HUES6 (cell line): Measurements from ENCODE around the gene NRAP.

Source experiments
- H3K27ac ChIP-seq: 2 replicates; pipeline ENCODE4 v1.7.0; 2013; ENCODE audit warnings: low read depth, mild to moderate bottlenecking, low read length, inconsistent platforms
- H3K27me3 ChIP-seq: 2 replicates; pipeline ENCODE4 v1.6.1; 2013; ENCODE audit warnings: low read length; ENCODE audit not compliant: control insufficient read depth, insufficient read depth
- H3K36me3 ChIP-seq: 2 replicates; pipeline ENCODE4 v1.6.1; 2013; ENCODE audit warnings: low read length; ENCODE audit not compliant: control insufficient read depth, insufficient read depth
- H3K4me1 ChIP-seq: 2 replicates; pipeline ENCODE4 v1.6.1; 2013; ENCODE audit warnings: low read length; ENCODE audit not compliant: control insufficient read depth, insufficient read depth
- H3K4me3 ChIP-seq: 2 replicates; pipeline ENCODE4 v1.5.1; 2013; ENCODE audit warnings: low read depth, low read length
- H3K9ac ChIP-seq: one replicate; pipeline ENCODE4 v1.6.1; 2013; ENCODE audit warnings: mild to moderate bottlenecking, low read length
- H3K9me3 ChIP-seq: 2 replicates; pipeline ENCODE4 v1.6.1; 2013; ENCODE audit warnings: low read depth, low read length; ENCODE audit not compliant: control insufficient read depth, insufficient read depth

NRAP gene, protein sequence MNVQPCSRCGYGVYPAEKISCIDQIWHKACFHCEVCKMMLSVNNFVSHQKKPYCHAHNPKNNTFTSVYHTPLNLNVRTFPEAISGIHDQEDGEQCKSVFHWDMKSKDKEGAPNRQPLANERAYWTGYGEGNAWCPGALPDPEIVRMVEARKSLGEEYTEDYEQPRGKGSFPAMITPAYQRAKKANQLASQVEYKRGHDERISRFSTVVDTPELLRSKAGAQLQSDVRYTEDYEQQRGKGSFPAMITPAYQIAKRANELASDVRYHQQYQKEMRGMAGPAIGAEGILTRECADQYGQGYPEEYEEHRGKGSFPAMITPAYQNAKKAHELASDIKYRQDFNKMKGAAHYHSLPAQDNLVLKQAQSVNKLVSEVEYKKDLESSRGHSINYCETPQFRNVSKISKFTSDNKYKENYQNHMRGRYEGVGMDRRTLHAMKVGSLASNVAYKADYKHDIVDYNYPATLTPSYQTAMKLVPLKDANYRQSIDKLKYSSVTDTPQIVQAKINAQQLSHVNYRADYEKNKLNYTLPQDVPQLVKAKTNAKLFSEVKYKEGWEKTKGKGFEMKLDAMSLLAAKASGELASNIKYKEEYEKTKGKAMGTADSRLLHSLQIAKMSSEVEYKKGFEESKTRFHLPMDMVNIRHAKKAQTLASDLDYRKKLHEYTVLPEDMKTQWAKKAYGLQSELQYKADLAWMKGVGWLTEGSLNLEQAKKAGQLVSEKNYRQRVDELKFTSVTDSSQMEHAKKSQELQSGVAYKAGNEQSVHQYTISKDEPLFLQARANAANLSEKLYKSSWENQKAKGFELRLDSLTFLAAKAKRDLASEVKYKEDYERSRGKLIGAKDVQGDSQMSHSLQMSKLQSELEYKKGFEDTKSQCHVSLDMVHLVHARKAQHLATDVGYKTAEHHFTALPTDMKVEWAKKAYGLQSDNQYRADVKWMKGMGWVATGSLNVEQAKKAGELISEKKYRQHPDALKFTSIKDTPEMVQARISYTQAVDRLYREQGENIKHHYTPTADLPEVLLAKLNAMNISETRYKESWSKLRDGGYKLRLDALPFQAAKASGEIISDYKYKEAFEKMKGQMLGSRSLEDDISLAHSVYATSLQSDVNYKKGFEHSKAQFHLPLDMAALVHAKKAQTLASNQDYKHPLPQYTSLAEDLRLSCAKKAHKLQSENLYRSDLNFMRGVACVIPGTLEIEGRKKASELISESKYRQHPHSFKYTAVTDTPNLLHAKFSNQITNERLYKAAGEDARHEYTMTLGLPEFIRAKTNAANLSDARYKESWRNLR (N-terminal part only)

DNA sequence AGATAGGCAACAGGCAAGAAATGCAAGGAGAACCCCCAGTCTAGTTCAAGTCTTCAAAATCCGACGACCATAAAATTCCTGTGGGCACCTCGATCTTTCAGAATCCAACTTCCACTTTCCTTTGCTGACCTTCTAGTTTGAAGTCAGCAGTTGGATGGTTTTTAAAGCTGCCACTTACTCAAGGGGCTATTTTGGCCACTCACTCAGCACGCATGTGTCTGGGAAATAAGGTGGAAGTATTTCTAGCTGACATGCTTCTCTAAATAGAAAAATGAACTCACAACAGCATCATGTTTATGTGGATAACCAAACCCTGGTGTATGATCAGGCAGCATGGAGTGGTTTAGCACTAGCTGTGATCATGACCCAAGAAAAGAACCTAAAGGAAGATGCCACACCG lies at the start of gene NRAP:
Gene NRAP, minus strand, starts transcription at position 134 of the 400 bp plus-strand sequence. CDS start 159 bp downstream, outside the sequence.
- Histone ChIP-seq H3K4me1 (no peaks in the 10 kb centered on the region), H3K4me3 (no peak within 1 kb of the TSS), H3K36me3 (no peaks in the 10 kb centered on the region), H3K9ac (no peak within 1 kb of the TSS), H3K27me3 (no peaks in the 10 kb centered on the region), H3K9me3 (no peaks in the 10 kb centered on the region), H3K27ac (no peak within 1 kb of the TSS)

- no peak overlapping the region for H3K27ac ChIP-seq
- H3K4me3 ChIP-seq: no peak overlapping the region
- H3K27me3 ChIP-seq: no peaks in the 10 kb centered on the region
- no peaks in the 10 kb centered on the region for H3K36me3 ChIP-seq
- H3K9me3 ChIP-seq: no peaks in the 10 kb centered on the region
- no peak overlapping the region for H3K9ac ChIP-seq
- peaks cover 37% of the 10 kb centered on the region for H3K4me1 ChIP-seq
Measured at GRCh38 chr10:113713640-113713982, 49.8 kb upstream of the NRAP start.

GRCh38 chr10:113712755-113713639 lies 49.2 kb upstream of the NRAP start:
- no peak overlapping the region for H3K27ac ChIP-seq
- H3K9ac ChIP-seq: no peak overlapping the region
- no peak overlapping the region for H3K4me3 ChIP-seq
- H3K4me1 ChIP-seq: peaks cover 38% of the 10 kb centered on the region
- no peaks in the 10 kb centered on the region for H3K9me3 ChIP-seq
- no peaks in the 10 kb centered on the region for H3K27me3 ChIP-seq
- H3K36me3 ChIP-seq: no peaks in the 10 kb centered on the region

- Histone ChIP-seq H3K27me3 (no peaks in the 10 kb centered on the region), H3K4me1 (peaks cover 38% of the 10 kb centered on the region), H3K36me3 (no peaks in the 10 kb centered on the region), H3K9ac (no peak overlapping the region), H3K27ac (no peak overlapping the region), H3K9me3 (no peaks in the 10 kb centered on the region), H3K4me3 (no peak overlapping the region)
Measured at GRCh38 chr10:113712024-113712423, 48.2 kb upstream of the NRAP start.

DNA sequence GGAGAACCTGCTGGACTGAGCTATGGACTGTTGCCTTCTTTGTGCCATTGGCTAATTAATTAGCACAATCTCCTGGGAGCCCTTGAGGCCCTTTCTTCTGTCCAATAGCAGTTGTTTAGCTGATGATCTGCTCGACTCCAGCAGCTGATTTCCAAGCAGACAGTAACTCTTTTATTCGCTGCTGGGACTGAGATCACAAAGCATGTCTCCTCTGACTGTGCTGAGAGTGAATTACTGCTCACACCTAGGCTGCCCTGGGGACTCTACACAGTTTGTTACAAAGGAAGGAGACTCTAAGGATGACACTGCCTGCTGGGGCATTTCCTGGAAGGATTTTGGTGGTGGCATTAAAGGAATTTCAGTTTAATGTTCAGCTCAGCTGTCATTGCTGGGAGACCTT lies 47.3 kb upstream of the NRAP start:
- Histone ChIP-seq H3K27ac (no peak overlapping the region), H3K4me3 (no peak overlapping the region), H3K9ac (no peak overlapping the region), H3K36me3 (no peaks in the 10 kb centered on the region), H3K4me1 (peaks cover 38% of the 10 kb centered on the region), H3K27me3 (no peaks in the 10 kb centered on the region), H3K9me3 (no peaks in the 10 kb centered on the region)

- no peak overlapping the region for H3K4me3 ChIP-seq
- H3K27ac ChIP-seq: no peak overlapping the region
- no peaks in the 10 kb centered on the region for H3K36me3 ChIP-seq
Measured at GRCh38 chr10:113709221-113709838, 45.5 kb upstream of the NRAP start.

GRCh38 chr10:113708640-113709039 lies 44.8 kb upstream of the NRAP start:
- Histone ChIP-seq H3K9ac (no peak overlapping the region), H3K4me1 (peaks cover 47% of the 10 kb centered on the region), H3K27ac (no peak overlapping the region), H3K27me3 (no peaks in the 10 kb centered on the region), H3K36me3 (no peaks in the 10 kb centered on the region), H3K4me3 (no peak overlapping the region), H3K9me3 (no peaks in the 10 kb centered on the region)

More at GRCh38 chr10:113709221-113709838, 45.5 kb upstream of the NRAP start:
- H3K9ac ChIP-seq: no peak overlapping the region
- H3K4me1 ChIP-seq: peaks cover 47% of the 10 kb centered on the region
- H3K27me3 ChIP-seq: no peaks in the 10 kb centered on the region
- H3K9me3 ChIP-seq: no peaks in the 10 kb centered on the region

GRCh38 chr10:113706623-113707022 lies 42.8 kb upstream of the NRAP start:
- no peak overlapping the region for H3K9ac ChIP-seq
- no peaks in the 10 kb centered on the region for H3K9me3 ChIP-seq
- H3K27me3 ChIP-seq: no peaks in the 10 kb centered on the region
- H3K4me1 ChIP-seq: peaks cover 40% of the 10 kb centered on the region
- no peak overlapping the region for H3K4me3 ChIP-seq
- H3K36me3 ChIP-seq: no peaks in the 10 kb centered on the region
- no peak overlapping the region for H3K27ac ChIP-seq

DNA sequence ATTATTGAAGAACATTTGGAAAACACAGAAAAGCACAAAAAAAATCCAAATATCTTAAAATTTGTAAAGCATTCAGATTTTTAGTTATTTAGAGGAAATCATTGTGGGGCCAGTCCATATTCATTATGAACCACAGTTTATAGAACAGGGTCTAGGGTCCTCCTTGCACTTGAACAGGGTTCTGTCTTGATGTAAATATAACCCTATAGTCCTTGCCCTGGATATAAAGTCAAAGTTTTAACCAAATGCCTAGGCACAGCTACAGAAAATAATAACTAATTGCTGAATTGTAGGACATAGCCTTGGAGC lies 41.5 kb upstream of the NRAP start:
- Histone ChIP-seq H3K36me3 (no peaks in the 10 kb centered on the region), H3K9ac (no peak overlapping the region), H3K27ac (no peak overlapping the region), H3K27me3 (no peaks in the 10 kb centered on the region), H3K4me1 (peaks cover 27% of the 10 kb centered on the region), H3K4me3 (no peak overlapping the region), H3K9me3 (no peaks in the 10 kb centered on the region)
